HEK293T (cell line): ENCODE measurements around the gene KANSL1.

Experiments
- CTCF ChIA-PET: fragments of 350-600 bp; formaldehyde crosslinking; extraction: SDS; loops from one replicate; lab custom pipeline; 2021; ENCODE audit warnings: antibody characterized with exemption, inconsistent platforms; lab: Yijun Ruan, JAX
- POLR2A ChIA-PET: fragments of 350-600 bp; formaldehyde crosslinking; extraction: SDS; loops from one replicate; lab custom pipeline; 2020; ENCODE audit warnings: antibody characterized with exemption, inconsistent platforms; lab: Yijun Ruan, JAX
- DNase-seq: peaks from one replicate; pipeline ENCODE4 v3.0.0; 2012; ENCODE audit warnings: mixed read lengths; ENCODE audit errors: extremely low spot score
- ARNT ChIP-seq: fragments of 450-650 bp; IDR thresholded peaks from 2 replicates; pipeline ENCODE4 v1.6.1; 2017; ENCODE audit warnings: mild to moderate bottlenecking
- BHLHE40 ChIP-seq: fragments of 450-650 bp; IDR thresholded peaks from 2 replicates; pipeline ENCODE4 v1.6.1; 2016; ENCODE audit warnings: mild to moderate bottlenecking, moderate library complexity, borderline replicate concordance
- CTBP1 ChIP-seq: fragments of 450-650 bp; IDR thresholded peaks from 2 replicates; pipeline ENCODE4 v1.6.1; 2016; ENCODE audit warnings: borderline replicate concordance
- ELF4 ChIP-seq: fragments of 450-650 bp; IDR thresholded peaks from 2 replicates; pipeline ENCODE4 v1.6.1; 2017; ENCODE audit warnings: antibody characterized with exemption
- FOXA1 ChIP-seq: fragments of 450-650 bp; IDR thresholded peaks from 2 replicates; pipeline ENCODE4 v1.6.1; 2016; ENCODE audit warnings: mild to moderate bottlenecking
- FOXK2 ChIP-seq: fragments of 450-650 bp; IDR thresholded peaks from 2 replicates; pipeline ENCODE4 v1.6.1; 2016; ENCODE audit warnings: mild to moderate bottlenecking
- FOXM1 ChIP-seq: fragments of 450-650 bp; IDR thresholded peaks from 2 replicates; pipeline ENCODE4 v1.6.1; 2017; ENCODE audit warnings: mild to moderate bottlenecking, borderline replicate concordance
- HDGF ChIP-seq: fragments of 450-650 bp; IDR thresholded peaks from 2 replicates; pipeline ENCODE4 v1.6.1; 2017; ENCODE audit warnings: antibody characterized with exemption, borderline replicate concordance
- L3MBTL2 ChIP-seq: fragments of 450-650 bp; conservative IDR thresholded peaks from 2 replicates; pipeline ENCODE4 v1.6.1; 2016; ENCODE audit warnings: mild to moderate bottlenecking
- LEF1 ChIP-seq: fragments of 450-650 bp; IDR thresholded peaks from 2 replicates; pipeline ENCODE4 v1.6.1; 2017; ENCODE audit warnings: mild to moderate bottlenecking, borderline replicate concordance
- NFRKB ChIP-seq: fragments of 450-650 bp; IDR thresholded peaks from 2 replicates; pipeline ENCODE4 v1.6.1; 2016; ENCODE audit warnings: mild to moderate bottlenecking, moderate library complexity
- PKNOX1 ChIP-seq: fragments of 450-650 bp; IDR thresholded peaks from 2 replicates; pipeline ENCODE4 v1.6.1; 2016
- SP1 ChIP-seq: fragments of 450-650 bp; IDR thresholded peaks from 2 replicates; pipeline ENCODE4 v1.6.1; 2017
- SUZ12 ChIP-seq: fragments of 450-650 bp; IDR thresholded peaks from 2 replicates; pipeline ENCODE4 v1.6.1; 2016; ENCODE audit warnings: mild to moderate bottlenecking
- TARDBP ChIP-seq: fragments of 450-650 bp; IDR thresholded peaks from 2 replicates; pipeline ENCODE4 v1.6.1; 2016
- ZNF384 ChIP-seq: fragments of 450-650 bp; IDR thresholded peaks from 2 replicates; pipeline ENCODE4 v1.6.1; 2016

KANSL1 gene

GRCh38 chr17:46121841-46122485 lies 71.3 kb downstream of the KANSL1 start:
- TF ChIP-seq PKNOX1 (no peak), FOXA1 (no peak), SP1 (no peak), ARNT (no peak), NFRKB (no peak), BHLHE40 (no peak), ZNF384 (no peak)
- POLR2A ChIA-PET, result no interaction called here
- no peak for DNase-seq
- CTCF ChIA-PET, result no interaction called here

- TF ChIP-seq TARDBP (no peak), NFRKB (no peak), BHLHE40 (no peak), FOXK2 (no peak), SUZ12 (no peak), CTBP1 (no peak), L3MBTL2 (no peak), HDGF (no peak), ELF4 (no peak)
- ChIA-PET CTCF (no interaction called here), POLR2A (no interaction called here)
- DNase-seq, result no peak
Measured at GRCh38 chr17:46121165-46121764, 72.0 kb downstream of the KANSL1 start.

GRCh38 chr17:46120537-46120936 lies 72.7 kb downstream of the KANSL1 start:
- TF ChIP-seq ARNT (no peak), CTBP1 (no peak), TARDBP (no peak), FOXM1 (no peak), L3MBTL2 (no peak), ZNF384 (no peak), HDGF (no peak), LEF1 (no peak)
- POLR2A ChIA-PET, result interaction anchor here (1.6 kb wide), 1 partner anchor 72 kb away, joined by 9 read pairs; the partner anchor contains the start of gene KANSL1
- DNase-seq, result no peak
- CTCF ChIA-PET, result interaction anchor here (0.6 kb wide), 1 partner anchor 19 kb away, joined by 9 read pairs; no protein-coding TSS in a partner anchor

GRCh38 chr17:46120078-46120477 lies 73.2 kb downstream of the KANSL1 start:
- CTCF ChIA-PET, result interaction anchor here (0.6 kb wide), 1 partner anchor 19 kb away, joined by 9 read pairs; no protein-coding TSS in a partner anchor
- TF ChIP-seq ARNT, result no peak
- TF ChIP-seq NFRKB, result no peak
- no peak for TF ChIP-seq HDGF
- TF ChIP-seq LEF1, result no peak
- TF ChIP-seq SP1, result no peak
- TF ChIP-seq CTBP1, result no peak
- TF ChIP-seq FOXK2, result no peak
- TF ChIP-seq ELF4, result no peak
- TF ChIP-seq L3MBTL2, result no peak
- TF ChIP-seq FOXM1, result no peak
- TF ChIP-seq ZNF384, result no peak
- TF ChIP-seq BHLHE40, result no peak
- no peak for TF ChIP-seq FOXA1
- TF ChIP-seq PKNOX1, result no peak
- TF ChIP-seq TARDBP, result no peak
- no peak for TF ChIP-seq SUZ12
- POLR2A ChIA-PET, result interaction anchor here (1.6 kb wide), 1 partner anchor 73 kb away, joined by 9 read pairs; the partner anchor contains the start of gene KANSL1
- DNase-seq, result no peak

GRCh38 chr17:46118964-46119363 lies 74.3 kb downstream of the KANSL1 start:
- TF ChIP-seq ZNF384 (no peak), FOXA1 (no peak), HDGF (no peak), BHLHE40 (no peak), CTBP1 (no peak), L3MBTL2 (no peak), SP1 (no peak), FOXK2 (no peak), LEF1 (no peak), SUZ12 (no peak), NFRKB (no peak), ELF4 (no peak), FOXM1 (no peak), PKNOX1 (no peak), ARNT (no peak), TARDBP (no peak)
- POLR2A ChIA-PET, result interaction anchor here (1.6 kb wide), 1 partner anchor 74 kb away, joined by 9 read pairs; the partner anchor contains the start of gene KANSL1
- CTCF ChIA-PET, result interaction anchor here (1.5 to 3.4 kb wide), 2 partner anchors 68 to 74 kb away, joined by 6 to 13 read pairs; partner anchors contain the start of gene KANSL1
- DNase-seq, result no peak
